ENCODE data around the gene VAT1.

The VAT1 gene

DNA sequence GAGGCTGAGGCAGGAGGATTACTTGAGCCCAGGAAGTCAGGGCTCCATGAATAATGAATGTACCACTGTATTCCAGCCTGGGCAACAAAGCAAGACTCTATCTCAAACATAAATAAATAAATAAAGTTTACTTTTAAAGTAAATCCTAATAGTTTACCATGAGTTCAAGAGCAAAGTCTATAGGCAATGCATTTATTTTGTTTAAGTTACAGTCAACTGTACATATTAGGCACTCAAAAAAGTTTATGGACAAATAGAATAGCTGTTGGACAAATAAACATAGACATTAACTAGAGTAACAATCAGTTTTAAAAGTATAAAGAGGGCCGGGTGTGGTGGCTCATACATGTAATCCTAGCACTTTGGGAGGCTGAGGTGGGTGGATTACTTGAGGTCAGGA, 54.3 kb downstream of the VAT1 start:
- DNase-seq = no peak
